ENCODE measurements around the gene COL2A1.

COL2A1 gene

DNA sequence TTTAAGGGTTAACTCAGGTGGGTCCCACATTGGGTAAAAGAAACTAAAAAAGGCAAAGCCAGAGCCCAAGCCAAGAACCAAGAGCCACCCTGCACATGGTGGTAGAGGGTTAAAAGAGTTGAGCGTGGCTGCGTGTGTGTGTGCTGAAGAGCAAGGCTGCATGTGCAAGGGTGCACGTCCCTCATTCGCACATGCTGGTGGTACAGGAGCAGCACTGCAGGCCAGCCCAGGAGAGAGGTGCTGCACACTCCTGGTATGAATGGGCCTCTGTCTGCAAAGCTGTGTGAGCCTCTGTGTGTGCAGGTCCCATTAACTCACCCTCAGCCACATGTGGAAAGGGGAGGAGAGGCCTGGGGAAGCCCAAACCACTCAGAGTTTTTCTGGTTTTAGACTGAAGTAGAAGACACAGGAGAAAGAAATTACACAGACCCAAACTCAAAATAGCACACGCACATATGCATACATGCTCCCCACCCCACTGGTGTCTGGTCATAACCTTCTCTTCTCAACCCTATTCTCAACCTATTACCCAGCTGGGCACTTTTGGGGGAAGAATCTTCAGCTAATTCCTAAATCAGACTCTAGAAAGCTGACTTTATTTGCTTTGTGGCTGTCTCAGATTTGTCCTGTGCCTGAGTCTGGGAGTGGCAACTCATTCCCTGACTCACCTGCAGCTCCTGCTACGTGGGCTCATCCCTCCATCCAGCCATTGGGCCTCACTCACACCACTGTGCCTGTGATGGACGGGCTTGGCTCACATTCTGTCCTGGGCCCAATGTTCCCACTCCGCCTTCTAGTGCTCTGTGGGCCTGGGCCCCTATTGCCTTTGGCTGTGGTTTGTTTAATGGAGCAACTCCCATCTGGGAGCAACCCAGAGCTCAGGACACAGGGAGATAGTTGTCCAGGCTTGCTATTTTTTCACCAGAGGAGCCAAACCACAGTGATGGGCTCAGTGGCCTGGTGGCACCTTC lies 30.8 kb upstream of the COL2A1 start:
- TF ChIP-seq, protein P1, sequence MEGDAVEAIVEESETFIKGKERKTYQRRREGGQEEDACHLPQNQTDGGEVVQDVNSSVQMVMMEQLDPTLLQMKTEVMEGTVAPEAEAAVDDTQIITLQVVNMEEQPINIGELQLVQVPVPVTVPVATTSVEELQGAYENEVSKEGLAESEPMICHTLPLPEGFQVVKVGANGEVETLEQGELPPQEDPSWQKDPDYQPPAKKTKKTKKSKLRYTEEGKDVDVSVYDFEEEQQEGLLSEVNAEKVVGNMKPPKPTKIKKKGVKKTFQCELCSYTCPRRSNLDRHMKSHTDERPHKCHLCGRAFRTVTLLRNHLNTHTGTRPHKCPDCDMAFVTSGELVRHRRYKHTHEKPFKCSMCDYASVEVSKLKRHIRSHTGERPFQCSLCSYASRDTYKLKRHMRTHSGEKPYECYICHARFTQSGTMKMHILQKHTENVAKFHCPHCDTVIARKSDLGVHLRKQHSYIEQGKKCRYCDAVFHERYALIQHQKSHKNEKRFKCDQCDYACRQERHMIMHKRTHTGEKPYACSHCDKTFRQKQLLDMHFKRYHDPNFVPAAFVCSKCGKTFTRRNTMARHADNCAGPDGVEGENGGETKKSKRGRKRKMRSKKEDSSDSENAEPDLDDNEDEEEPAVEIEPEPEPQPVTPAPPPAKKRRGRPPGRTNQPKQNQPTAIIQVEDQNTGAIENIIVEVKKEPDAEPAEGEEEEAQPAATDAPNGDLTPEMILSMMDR (IDR thresholded peaks at IDR 0.05; ENCODE audit: low read length) = no peak
- no peak for TF ChIP-seq EZH2 (IDR thresholded peaks at IDR 0.05; ENCODE audit: borderline replicate concordance, low read length)
- Histone ChIP-seq H3K27me3 (ENCODE audit: insufficient read depth, low read length) (no peaks in the 10 kb centered on the region), H3K9me2 (ENCODE audit: low read depth, low read length) (no peaks in the 10 kb centered on the region), H3F3A (ENCODE audit: insufficient read depth, low read length) (no peaks in the 10 kb centered on the region), H4K20me1 (ENCODE audit: insufficient read depth, low read length) (no peaks in the 10 kb centered on the region), H3K9ac (ENCODE audit: low read length) (no peak overlapping the region), H3K36me3 (ENCODE audit: insufficient read depth, low read length) (no peaks in the 10 kb centered on the region), H3K4me2 (ENCODE audit: low read length) (no peak overlapping the region), H3K9me3 (ENCODE audit: low read length) (no peaks in the 10 kb centered on the region), H3K4me3 (ENCODE audit: low read depth, low read length, poor library complexity, severe bottlenecking) (no peak overlapping the region), H3K27ac (ENCODE audit: low read depth, low read length, poor library complexity, severe bottlenecking) (no peak overlapping the region), H3K79me2 (ENCODE audit: insufficient read depth, low read length) (no peaks in the 10 kb centered on the region), H3K4me1 (ENCODE audit: insufficient read depth, low read length, severe bottlenecking) (no peaks in the 10 kb centered on the region), H2AFZ (ENCODE audit: low read length) (no peak overlapping the region)

DNA sequence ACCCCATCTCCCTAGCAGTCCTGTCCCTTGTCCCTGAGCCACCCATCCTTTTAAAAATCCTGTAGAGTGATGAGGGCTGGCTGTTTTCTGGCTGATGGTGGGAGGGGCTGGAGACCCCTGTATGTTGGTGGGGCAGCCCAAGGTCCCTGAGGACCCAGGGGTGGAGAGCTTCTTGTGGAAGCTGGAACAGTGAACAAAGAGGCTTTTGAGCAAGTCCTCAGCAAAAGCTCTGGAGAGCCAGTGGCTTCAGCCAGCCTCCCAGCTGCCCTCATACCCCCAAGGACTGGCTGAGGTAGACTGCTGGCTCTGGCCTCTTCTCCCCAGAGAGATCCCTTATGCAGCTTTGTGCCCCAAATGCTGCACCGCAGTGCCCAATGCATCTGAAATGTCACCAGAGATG lies 29.2 kb upstream of the COL2A1 start:
- H3K4me2 ChIP-seq (ENCODE audit: low read length) = no peak overlapping the region

DNA sequence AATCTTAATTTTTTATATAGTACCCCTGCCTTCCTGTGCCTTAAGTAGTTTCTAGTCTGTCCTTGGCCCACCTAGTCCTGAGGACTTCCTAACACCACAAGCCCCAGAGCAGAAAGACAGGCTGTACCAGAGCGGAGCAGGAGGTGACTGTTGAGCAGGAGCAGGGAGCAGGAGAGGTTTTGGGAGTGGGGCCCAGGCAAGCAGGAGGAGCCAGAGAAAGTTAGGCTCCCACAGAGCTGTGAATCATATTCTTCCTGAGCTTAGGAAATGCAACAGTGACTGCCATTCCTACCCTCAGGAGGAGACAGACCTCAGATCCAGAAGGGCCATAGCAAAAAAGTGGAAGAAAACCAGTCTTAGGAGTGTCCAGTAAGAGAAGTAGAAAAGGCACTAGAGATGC lies 28.3 kb upstream of the COL2A1 start:
- no peak for TF ChIP-seq EZH2 (IDR thresholded peaks at IDR 0.05; ENCODE audit: borderline replicate concordance, low read length)
- TF ChIP-seq, protein P1 (IDR thresholded peaks at IDR 0.05; ENCODE audit: low read length) = no peak
- H3K27me3 ChIP-seq (ENCODE audit: insufficient read depth, low read length) = no peaks in the 10 kb centered on the region
- H3K9ac ChIP-seq (ENCODE audit: low read length) = no peak overlapping the region
- H3K4me1 ChIP-seq (ENCODE audit: insufficient read depth, low read length, severe bottlenecking) = no peaks in the 10 kb centered on the region
- no peaks in the 10 kb centered on the region for H3K36me3 ChIP-seq (ENCODE audit: insufficient read depth, low read length)
- H3K9me3 ChIP-seq (ENCODE audit: low read length) = no peaks in the 10 kb centered on the region
- H3K4me3 ChIP-seq (ENCODE audit: low read depth, low read length, poor library complexity, severe bottlenecking) = no peak overlapping the region
- no peak overlapping the region for H3K4me2 ChIP-seq (ENCODE audit: low read length)
- H2AFZ ChIP-seq (ENCODE audit: low read length) = no peak overlapping the region
- H3F3A ChIP-seq (ENCODE audit: insufficient read depth, low read length) = no peaks in the 10 kb centered on the region
- H3K27ac ChIP-seq (ENCODE audit: low read depth, low read length, poor library complexity, severe bottlenecking) = no peak overlapping the region
- H4K20me1 ChIP-seq (ENCODE audit: insufficient read depth, low read length) = no peaks in the 10 kb centered on the region
- no peaks in the 10 kb centered on the region for H3K9me2 ChIP-seq (ENCODE audit: low read depth, low read length)
- no peaks in the 10 kb centered on the region for H3K79me2 ChIP-seq (ENCODE audit: insufficient read depth, low read length)

More for the DNA sequence above, 29.2 kb upstream of the COL2A1 start:
- H3K4me3 ChIP-seq (ENCODE audit: low read depth, low read length, poor library complexity, severe bottlenecking) = no peak overlapping the region
- H3K9me3 ChIP-seq (ENCODE audit: low read length) = no peaks in the 10 kb centered on the region
- no peak for TF ChIP-seq EZH2 (IDR thresholded peaks at IDR 0.05; ENCODE audit: borderline replicate concordance, low read length)
- TF ChIP-seq, protein P1 (IDR thresholded peaks at IDR 0.05; ENCODE audit: low read length) = no peak
- no peaks in the 10 kb centered on the region for H3K36me3 ChIP-seq (ENCODE audit: insufficient read depth, low read length)
- no peaks in the 10 kb centered on the region for H4K20me1 ChIP-seq (ENCODE audit: insufficient read depth, low read length)
- H3F3A ChIP-seq (ENCODE audit: insufficient read depth, low read length) = no peaks in the 10 kb centered on the region
- H3K4me1 ChIP-seq (ENCODE audit: insufficient read depth, low read length, severe bottlenecking) = no peaks in the 10 kb centered on the region
- no peaks in the 10 kb centered on the region for H3K79me2 ChIP-seq (ENCODE audit: insufficient read depth, low read length)
- no peak overlapping the region for H3K27ac ChIP-seq (ENCODE audit: low read depth, low read length, poor library complexity, severe bottlenecking)
- no peak overlapping the region for H3K9ac ChIP-seq (ENCODE audit: low read length)
- no peak overlapping the region for H2AFZ ChIP-seq (ENCODE audit: low read length)
- no peaks in the 10 kb centered on the region for H3K27me3 ChIP-seq (ENCODE audit: insufficient read depth, low read length)
- no peaks in the 10 kb centered on the region for H3K9me2 ChIP-seq (ENCODE audit: low read depth, low read length)
